KMS-11 (cell line): Measurements from ENCODE around the gene LRRFIP1.
"Not testable (repeated sequence)": the region's sequence is repeated elsewhere in the genome, so short reads cannot be mapped to it uniquely, and the experiment has no call there.

ENCODE experiments used
- H2AFZ ChIP-seq: fragments of 200-600 bp; sonication (generic); 2 replicates; pipeline ENCODE4 v1.6.1; 2016; ENCODE audit warnings: antibody characterized with exemption, mixed run types, low read depth
- H3K27ac ChIP-seq: fragments of 200-600 bp; sonication (generic); 2 replicates; pipeline ENCODE4 v1.6.1; 2016; ENCODE audit warnings: mild to moderate bottlenecking, mixed run types
- H3K27me3 ChIP-seq: fragments of 200-600 bp; sonication (generic); 2 replicates; pipeline ENCODE4 v1.6.1; 2017; ENCODE audit warnings: mild to moderate bottlenecking, low read depth, mixed run types, moderate library complexity; ENCODE audit not compliant: insufficient read depth
- H3K36me3 ChIP-seq: fragments of 200-600 bp; sonication (generic); 2 replicates; pipeline ENCODE4 v1.6.1; 2017; ENCODE audit warnings: mild to moderate bottlenecking, mixed run types; ENCODE audit not compliant: insufficient read depth
- H3K4me1 ChIP-seq: fragments of 200-600 bp; sonication (generic); 2 replicates; pipeline ENCODE4 v1.6.1; 2016; ENCODE audit warnings: mild to moderate bottlenecking, low read depth, mixed run types; ENCODE audit not compliant: poor library complexity, severe bottlenecking
- H3K4me2 ChIP-seq: fragments of 200-600 bp; sonication (generic); 2 replicates; pipeline ENCODE4 v1.7.0; 2016; ENCODE audit warnings: mild to moderate bottlenecking, mixed run types
- H3K4me3 ChIP-seq: fragments of 200-600 bp; sonication (generic); IDR thresholded peaks from 2 replicates; pipeline ENCODE4 v1.6.1; 2017; ENCODE audit warnings: low read depth, low read length, mixed read lengths; ENCODE audit not compliant: insufficient read depth
- H3K79me2 ChIP-seq: fragments of 200-600 bp; sonication (generic); 2 replicates; pipeline ENCODE4 v1.6.1; 2016; ENCODE audit warnings: low read depth, mixed run types; ENCODE audit not compliant: insufficient read depth
- H3K9ac ChIP-seq: fragments of 200-600 bp; sonication (generic); 2 replicates; pipeline ENCODE4 v1.6.1; 2016; ENCODE audit warnings: mild to moderate bottlenecking, mixed run types
- H4K20me1 ChIP-seq: fragments of 200-600 bp; sonication (generic); 2 replicates; pipeline ENCODE4 v1.6.1; 2016; ENCODE audit warnings: mild to moderate bottlenecking, mixed run types; ENCODE audit not compliant: insufficient read depth
- CTCF ChIP-seq: fragments of 200-600 bp; sonication (generic); conservative IDR thresholded peaks from 2 replicates; pipeline ENCODE4 v1.6.1; 2017; ENCODE audit warnings: low read depth, mild to moderate bottlenecking, antibody characterized with exemption, low read length, moderate library complexity, mixed read lengths

LRRFIP1 gene

GRCh38 chr2:237686659-237687136, 59.3 kb downstream of the LRRFIP1 start:
- 0 out of 2 replicates have a peak, but pooled peaks have one; percentile 33 for TF ChIP-seq CTCF
- Histone ChIP-seq H3K27me3 (no peaks in the 10 kb centered on the region), H3K4me3 (no peak overlapping the region), H2AFZ (no peak overlapping the region), H3K4me2 (no peak overlapping the region), H3K9ac (no peak overlapping the region), H4K20me1 (no peaks in the 10 kb centered on the region), H3K27ac (no peak overlapping the region), H3K79me2 (no peaks in the 10 kb centered on the region), H3K4me1 (peaks cover 36% of the 10 kb centered on the region), H3K36me3 (no peaks in the 10 kb centered on the region)

- Histone ChIP-seq H3K27me3 (no peaks in the 10 kb centered on the region), H3K4me2 (no peak overlapping the region), H3K79me2 (peaks cover 9% of the 10 kb centered on the region), H4K20me1 (no peaks in the 10 kb centered on the region), H3K9ac (no peak overlapping the region), H3K27ac (peak overlapping the region; percentile 50), H3K36me3 (no peaks in the 10 kb centered on the region), H3K4me1 (peaks cover 36% of the 10 kb centered on the region), H3K4me3 (no peak overlapping the region), H2AFZ (no peak overlapping the region)
- no peak for TF ChIP-seq CTCF
These were observed 60.7 kb downstream of the LRRFIP1 start for GRCh38 chr2:237688081-237688480.

GRCh38 chr2:237688541-237688940, 61.2 kb downstream of the LRRFIP1 start:
- not testable (repeated sequence) for H3K9ac ChIP-seq, H3K36me3 ChIP-seq, H2AFZ ChIP-seq, H3K27ac ChIP-seq, H3K4me3 ChIP-seq, H3K4me2 ChIP-seq, H3K27me3 ChIP-seq, H4K20me1 ChIP-seq
- H3K79me2 ChIP-seq: peaks cover 14% of the 10 kb centered on the region
- H3K4me1 ChIP-seq: peaks cover 38% of the 10 kb centered on the region

- no peak overlapping the region for H3K9ac ChIP-seq
- no peak overlapping the region; the same call in 1 of the 2 replicates for H3K4me2 ChIP-seq
- no peak overlapping the region for H2AFZ ChIP-seq
- no peaks in the 10 kb centered on the region for H4K20me1 ChIP-seq
- H3K4me1 ChIP-seq: peaks cover 48% of the 10 kb centered on the region
- H3K27ac ChIP-seq: no peak overlapping the region
- no peak for TF ChIP-seq CTCF
- no peaks in the 10 kb centered on the region for H3K36me3 ChIP-seq
- H3K79me2 ChIP-seq: peaks cover 24% of the 10 kb centered on the region
- no peaks in the 10 kb centered on the region for H3K27me3 ChIP-seq
- H3K4me3 ChIP-seq: no peak overlapping the region
These were observed 62.1 kb downstream of the LRRFIP1 start for GRCh38 chr2:237689336-237690131.
